Choroid plexus epithelial cell (primary cell): ENCODE measurements around the gene NPEPL1.
"Not testable (repeated sequence)": the region's sequence is repeated elsewhere in the genome, so short reads cannot be mapped to it uniquely, and the experiment has no call there.

Experiments used
- DNase-seq: peaks from one replicate; pipeline ENCODE4 v3.0.0-alpha.2; 2010; ENCODE audit warnings: low read depth
- H3K4me3 ChIP-seq: 2 replicates; pipeline ENCODE4 v1.5.1; 2011; ENCODE audit warnings: low read depth, mild to moderate bottlenecking, control low read depth, low read length, moderate library complexity
- TF ChIP-seq, protein P1 (sequence below): conservative IDR thresholded peaks from 2 replicates; pipeline ENCODE4 v1.5.1; 2011; ENCODE audit warnings: low read depth, mild to moderate bottlenecking, control low read depth, inconsistent platforms, low read length, moderate library complexity

Gene NPEPL1

DNA sequence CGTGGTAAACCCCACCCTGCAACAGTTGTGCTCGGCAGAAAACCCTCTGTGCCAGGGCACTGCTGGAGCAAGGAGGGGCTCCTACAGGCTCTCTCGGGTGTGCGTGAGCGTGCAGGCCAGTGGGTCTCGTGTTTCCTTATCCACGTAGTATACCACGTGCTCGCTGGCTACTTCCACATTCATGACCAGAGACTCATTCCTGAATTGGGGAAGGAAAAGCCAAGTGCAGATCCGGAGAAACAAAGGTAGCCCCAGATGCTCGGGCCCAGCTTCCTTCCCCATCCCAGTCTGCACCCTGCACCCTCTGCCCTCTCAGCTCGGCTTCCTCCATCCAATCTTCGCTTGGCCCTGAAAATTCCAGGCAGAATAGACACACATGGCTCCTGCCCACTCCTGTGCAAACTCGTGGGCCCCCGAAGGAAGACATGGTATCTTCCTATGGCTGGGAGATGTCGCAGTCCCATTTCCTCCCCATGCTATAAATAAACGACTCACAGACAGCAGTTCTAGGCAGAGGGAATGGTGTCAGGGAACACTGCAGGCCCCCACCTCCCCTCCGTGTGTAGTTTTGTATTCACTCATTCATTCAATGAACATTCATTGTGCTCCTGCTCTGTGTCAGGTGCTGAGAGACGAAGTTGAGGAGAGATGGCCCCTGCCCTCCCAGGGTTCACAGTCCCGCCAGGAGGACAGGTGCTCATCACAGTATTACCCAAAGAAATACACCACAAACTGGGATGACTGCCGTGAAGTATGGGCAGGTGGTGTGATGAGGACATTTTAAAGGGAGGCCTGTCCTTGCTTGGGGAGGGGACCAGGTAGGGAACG, 29.6 kb downstream of the NPEPL1 start:
- H3K4me3 ChIP-seq: no peak overlapping the region
- DNase-seq: no peak
- TF ChIP-seq, protein P1, sequence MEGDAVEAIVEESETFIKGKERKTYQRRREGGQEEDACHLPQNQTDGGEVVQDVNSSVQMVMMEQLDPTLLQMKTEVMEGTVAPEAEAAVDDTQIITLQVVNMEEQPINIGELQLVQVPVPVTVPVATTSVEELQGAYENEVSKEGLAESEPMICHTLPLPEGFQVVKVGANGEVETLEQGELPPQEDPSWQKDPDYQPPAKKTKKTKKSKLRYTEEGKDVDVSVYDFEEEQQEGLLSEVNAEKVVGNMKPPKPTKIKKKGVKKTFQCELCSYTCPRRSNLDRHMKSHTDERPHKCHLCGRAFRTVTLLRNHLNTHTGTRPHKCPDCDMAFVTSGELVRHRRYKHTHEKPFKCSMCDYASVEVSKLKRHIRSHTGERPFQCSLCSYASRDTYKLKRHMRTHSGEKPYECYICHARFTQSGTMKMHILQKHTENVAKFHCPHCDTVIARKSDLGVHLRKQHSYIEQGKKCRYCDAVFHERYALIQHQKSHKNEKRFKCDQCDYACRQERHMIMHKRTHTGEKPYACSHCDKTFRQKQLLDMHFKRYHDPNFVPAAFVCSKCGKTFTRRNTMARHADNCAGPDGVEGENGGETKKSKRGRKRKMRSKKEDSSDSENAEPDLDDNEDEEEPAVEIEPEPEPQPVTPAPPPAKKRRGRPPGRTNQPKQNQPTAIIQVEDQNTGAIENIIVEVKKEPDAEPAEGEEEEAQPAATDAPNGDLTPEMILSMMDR: no peak

DNA sequence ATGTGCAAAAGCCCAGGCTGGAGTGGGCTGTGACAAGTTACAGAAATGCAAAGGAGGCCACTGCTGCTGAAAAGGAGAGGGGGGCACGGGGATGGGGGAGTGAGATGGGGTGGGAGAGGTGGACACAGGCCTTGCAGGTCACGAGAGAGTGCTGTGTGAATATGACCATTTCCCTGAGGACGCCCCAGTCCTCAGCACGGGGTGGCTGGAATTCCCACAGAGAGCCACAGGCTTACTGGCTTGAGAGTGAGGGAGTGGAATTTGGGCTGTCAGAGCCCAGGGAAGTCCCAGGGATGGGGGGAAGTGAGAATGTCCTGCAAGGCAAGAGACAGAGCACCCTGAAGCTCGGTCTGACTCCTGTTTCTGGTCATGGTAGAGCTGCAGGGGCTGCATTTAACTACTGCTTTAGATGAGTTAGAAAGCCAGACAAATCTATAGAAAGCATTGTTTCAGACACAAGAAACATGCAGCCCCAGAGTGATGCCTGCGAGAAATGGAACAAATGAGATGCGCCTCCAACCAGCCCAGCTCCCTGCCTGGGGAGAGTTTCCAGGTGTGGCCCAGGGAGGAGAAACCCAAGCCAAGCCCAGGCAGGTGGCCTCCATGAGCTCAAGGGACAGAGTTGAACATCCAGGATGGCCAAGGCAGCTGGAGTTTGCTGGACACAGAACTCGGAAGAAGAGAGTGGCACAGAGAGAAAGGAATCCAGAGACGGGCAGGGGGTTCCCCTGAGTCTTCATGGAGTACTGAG, 30.5 kb downstream of the NPEPL1 start:
- DNase-seq: no peak
- TF ChIP-seq, protein P1: no peak
- H3K4me3 ChIP-seq: no peak overlapping the region

DNA sequence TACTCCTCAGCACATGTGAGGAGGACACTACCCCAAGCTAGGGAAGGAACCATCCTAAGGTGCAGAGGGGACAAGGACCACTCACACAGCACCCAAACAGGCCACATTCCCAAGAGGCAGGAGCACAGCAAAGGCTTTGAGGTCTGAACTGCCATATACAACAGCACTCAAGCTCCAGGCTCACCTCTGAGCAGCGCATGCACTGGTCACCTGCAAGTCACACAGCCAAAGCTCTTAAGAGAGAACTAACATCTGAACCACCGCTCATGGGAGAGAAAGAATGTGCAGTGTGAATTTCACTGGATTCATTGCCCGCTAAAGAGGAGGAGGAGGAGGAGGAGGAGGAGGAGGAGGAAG, 31.0 kb downstream of the NPEPL1 start:
- H3K4me3 ChIP-seq: no peak overlapping the region
- TF ChIP-seq, protein P1: no peak
- no peak for DNase-seq

DNA sequence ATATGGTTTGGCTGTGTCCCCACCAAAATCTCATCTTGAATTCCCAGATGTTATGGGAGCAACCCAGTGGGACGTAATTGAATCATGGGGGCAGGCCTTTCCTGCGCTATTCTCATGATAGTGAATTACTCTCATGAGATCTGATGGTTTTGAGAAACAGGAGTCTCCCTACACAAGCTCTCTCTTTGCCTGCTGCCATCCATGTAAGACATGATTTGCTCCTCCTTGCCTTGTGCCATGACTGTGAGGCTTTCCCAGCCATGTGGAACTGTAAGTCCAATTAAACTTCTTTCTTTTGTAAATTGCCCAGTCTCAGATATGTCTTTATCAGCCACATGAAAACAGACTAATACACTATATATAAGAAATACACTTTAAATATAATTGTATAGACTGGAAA, 33.6 kb downstream of the NPEPL1 start:
- not testable (repeated sequence) for H3K4me3 ChIP-seq, DNase-seq

DNA sequence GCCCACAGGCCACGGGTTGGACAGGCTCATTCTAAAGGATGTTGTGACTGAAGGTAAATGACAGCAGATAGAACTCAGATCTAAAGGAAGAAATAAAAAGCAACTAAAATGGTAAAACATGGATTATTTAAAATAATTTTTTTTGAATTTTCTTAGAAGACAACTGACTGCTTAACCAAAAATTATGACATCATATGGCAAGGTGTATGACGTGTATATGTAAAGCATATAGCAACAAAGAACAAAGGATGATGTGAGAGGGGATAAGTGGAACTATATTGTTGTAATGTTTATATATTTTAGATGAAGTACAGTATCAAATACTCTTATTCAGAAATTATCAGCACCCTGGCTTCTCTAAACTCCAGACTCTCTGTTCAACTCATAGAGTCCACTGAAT, 38.6 kb downstream of the NPEPL1 start:
- TF ChIP-seq, protein P1: no peak
- DNase-seq: no peak
- H3K4me3 ChIP-seq: no peak overlapping the region

DNA sequence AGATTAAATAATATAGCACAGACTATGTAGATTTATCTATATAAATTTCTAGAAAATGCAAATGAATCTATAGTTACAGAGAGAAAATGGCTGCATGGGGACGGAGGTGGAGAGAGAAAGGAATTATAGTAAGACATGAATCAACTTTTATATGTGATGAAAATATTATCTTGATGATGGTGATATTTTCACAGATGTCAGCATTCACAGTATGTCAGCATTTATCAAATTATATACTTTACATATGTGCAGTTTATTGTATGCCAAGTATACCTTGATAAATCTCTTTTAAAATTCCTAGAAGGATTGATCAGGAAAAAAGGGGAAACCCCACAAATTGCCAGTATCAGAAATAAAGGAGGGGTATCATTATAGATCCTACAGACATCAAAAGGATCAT, 44.6 kb downstream of the NPEPL1 start:
- TF ChIP-seq, protein P1: no peak
- H3K4me3 ChIP-seq: no peak overlapping the region
- DNase-seq: no peak

DNA sequence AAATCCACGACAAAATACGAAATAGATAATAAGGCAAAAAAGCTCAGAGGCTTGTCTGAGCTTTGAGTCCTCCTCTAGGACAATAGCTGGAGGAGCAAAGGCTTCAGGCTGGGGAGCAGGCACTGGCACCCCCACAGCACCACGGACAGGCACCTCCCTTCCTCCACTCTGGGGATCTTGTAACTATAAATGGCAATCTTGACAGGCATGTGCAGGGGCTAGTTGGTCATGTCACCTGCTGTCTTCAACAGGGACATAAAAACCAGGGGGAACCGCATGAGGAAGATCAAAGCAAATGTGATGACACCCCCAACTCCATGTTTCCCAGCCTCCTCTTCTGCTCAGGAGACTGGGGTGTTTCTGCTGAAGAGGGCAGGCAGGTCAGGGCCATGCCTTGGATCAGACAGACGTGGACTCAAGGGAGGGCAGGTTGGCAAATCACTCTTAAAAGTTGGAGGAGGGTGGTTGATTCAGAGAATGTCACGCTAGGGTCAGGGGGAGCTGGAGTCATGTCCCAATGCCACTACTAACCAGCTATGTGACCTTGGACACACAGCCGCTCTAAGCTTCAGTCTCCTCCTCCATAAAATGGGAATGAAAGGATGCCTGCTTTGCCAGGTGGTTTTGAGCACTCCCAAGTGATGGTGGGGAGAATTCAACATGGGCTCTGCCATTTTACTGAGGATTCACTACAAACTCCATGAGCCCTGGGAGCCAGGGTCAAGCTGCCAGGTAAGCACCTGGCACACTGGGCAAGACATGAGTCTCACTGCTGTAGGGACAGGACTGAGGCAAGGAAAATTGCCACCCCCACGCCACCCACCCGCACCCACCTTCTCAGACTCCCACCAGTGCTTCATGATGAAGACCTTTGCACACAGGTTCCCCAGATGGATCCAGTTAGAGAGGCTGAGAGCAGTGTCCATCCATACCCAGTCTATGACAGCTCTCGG, 48.0 kb downstream of the NPEPL1 start:
- no peak for DNase-seq
- TF ChIP-seq, protein P1: no peak
- H3K4me3 ChIP-seq: no peak overlapping the region
